Transverse colon (tissue), 4 donors: ENCODE results near the gene PCSK9. TPM values are rescaled to one million over a fixed set of nuclear protein-coding genes. Genes with fewer than 3 reads are reported as not detected.

Experiments used
- DNase-seq: peaks from one replicate; pipeline ENCODE4 v3.0.0-alpha.2; 2019
- H3K27ac ChIP-seq, 4 donors: fragments of 200-600 bp; sonication (generic); 2 replicates each; pipeline ENCODE4 v1.5.1; 2016 to 2018; ENCODE audit warnings: inconsistent platforms in 4 of 4
- H3K27me3 ChIP-seq: fragments of 200-600 bp; sonication (generic); 2 replicates; pipeline ENCODE4 v1.5.1; 2017; ENCODE audit warnings: inconsistent platforms
- H3K36me3 ChIP-seq, 4 donors: fragments of 200-600 bp; sonication (generic); 2 replicates each; pipeline ENCODE4 v1.5.1; 2017 to 2019; ENCODE audit warnings: inconsistent platforms in 4 of 4
- H3K4me1 ChIP-seq, 4 donors: fragments of 200-600 bp; sonication (generic); 2 replicates each; pipeline ENCODE4 v1.5.1; 2017 to 2020; ENCODE audit warnings: inconsistent platforms in 4 of 4
- H3K4me3 ChIP-seq, 4 donors: fragments of 200-600 bp; sonication (generic); 1 replicate in 1 of 4; 2 replicates in 3 of 4; pipeline versions ENCODE4 v1.5.1 to v1.6.1; 2017 to 2019; ENCODE audit warnings: inconsistent platforms in 4 of 4
- H3K9me3 ChIP-seq, 2 donors: fragments of 200-600 bp; sonication (generic); 2 replicates each; pipeline ENCODE4 v1.5.1; 2017 to 2019; ENCODE audit warnings: inconsistent platforms in 2 of 2
- CTCF ChIP-seq, 5 experiments: fragments of 200-600 bp in 3 of 5; fragments of 450-650 bp in 2 of 5; sonication (generic) in 3 of 5; IDR thresholded peaks; 1 replicate in 2 of 5; 2 replicates in 3 of 5; pipeline ENCODE4 v1.5.1; 2016 to 2017; ENCODE audit warnings: antibody characterized with exemption in 5 of 5, inconsistent platforms in 3 of 5, mild to moderate bottlenecking in 2 of 5, moderate library complexity in 1 of 5
- EP300 ChIP-seq: sonication (generic); formaldehyde crosslinking; IDR thresholded peaks from one replicate; pipeline ENCODE4 v1.6.1; 2017; ENCODE audit warnings: antibody characterized with exemption, low read depth
- POLR2A ChIP-seq: fragments of 450-650 bp; IDR thresholded peaks from one replicate; pipeline ENCODE4 v1.6.1; 2016; ENCODE audit warnings: antibody characterized with exemption, mild to moderate bottlenecking, moderate library complexity
- POLR2AphosphoS5 ChIP-seq, 3 donors: sonication (generic); formaldehyde crosslinking; IDR thresholded peaks; one replicate each; pipeline ENCODE4 v1.6.1; 2016; ENCODE audit warnings: antibody characterized with exemption in 3 of 3
- WGBS, 2 donors: methylation state at CpG; one replicate each; pipeline ENCODE4 v1.1.5; 2018; ENCODE audit warnings: low coverage in 1 of 2; 5-methylcytosine and 5-hydroxymethylcytosine counted together
- in situ Hi-C, 4 donors: fragments of 200-750 bp; cut with MboI; loops; one replicate each; pipeline versions ENCODE4 v1.15.0 to v1.15.1; 2017; ENCODE audit warnings: low sequenced_read_pairs in 3 of 4, low pct_ligation_motif_present in 1 of 4, low pct_unique_long_range_greater_than_20kb in 1 of 4
- intact Hi-C: fragments of 100-400 bp; cut with DNase I; formaldehyde crosslinking; loops from one replicate; pipeline ENCODE4 v1.15.1; 2023; ENCODE audit warnings: low total_unique reads
- total RNA-seq, 4 donors: library from RNA; depleted of rRNA; stranded (reverse); fragments of >200 nt; gene quantifications; one replicate each; pipeline ENCODE4 v1.1.0, GENCODE V29; 2016

Gene PCSK9
- total RNA-seq, 4 donors from 2014 or later, result 1.9 to 18.9 (median 2.6) TPM; not detected in 1

GRCh38 chr1:55049914-55050278, 10.5 kb downstream of the PCSK9 start:
- H3K27ac ChIP-seq, result no peak overlapping the region
- no peaks in the 10 kb centered on the region for H3K4me1 ChIP-seq
- no peak for DNase-seq
- H3K36me3 ChIP-seq, result no peaks in the 10 kb centered on the region
- no peak overlapping the region for H3K4me3 ChIP-seq
- H3K9me3 ChIP-seq, result no peaks in the 10 kb centered on the region
- no peaks in the 10 kb centered on the region for H3K27me3 ChIP-seq
- intact Hi-C loops, result no loop called here
- 36% methylated on average over 8 of the region's 9 CpGs; no CpG with 5 or more reads in 1 of the 2 donors for WGBS, 2 donors
- no peak for TF ChIP-seq CTCF (IDR thresholded peaks at IDR 0.05)
- TF ChIP-seq EP300, result no peak
- TF ChIP-seq POLR2A, result no peak
- TF ChIP-seq POLR2AphosphoS5 (IDR thresholded peaks at IDR 0.05), result no peak
- in situ Hi-C loops, result no loop called here

GRCh38 chr1:55050283-55050682, 10.9 kb downstream of the PCSK9 start:
- no peak overlapping the region for H3K27ac ChIP-seq
- 71 to 90% methylated on average over 4 to 9 of the region's 9 CpGs for WGBS, 2 donors
- intact Hi-C loops, result no loop called here
- no peaks in the 10 kb centered on the region for H3K9me3 ChIP-seq
- H3K4me1 ChIP-seq, result no peaks in the 10 kb centered on the region
- H3K36me3 ChIP-seq, result no peaks in the 10 kb centered on the region
- TF ChIP-seq POLR2A, result no peak
- no peak for TF ChIP-seq CTCF (IDR thresholded peaks at IDR 0.05)
- no peak for TF ChIP-seq EP300
- TF ChIP-seq POLR2AphosphoS5 (IDR thresholded peaks at IDR 0.05), result no peak
- in situ Hi-C loops, result no loop called here
- DNase-seq, result no peak
- no peak overlapping the region for H3K4me3 ChIP-seq
- H3K27me3 ChIP-seq, result no peaks in the 10 kb centered on the region

GRCh38 chr1:55051169-55051568, 11.8 kb downstream of the PCSK9 start:
- no peaks in the 10 kb centered on the region for H3K9me3 ChIP-seq
- in situ Hi-C loops, result no loop called here
- WGBS, 2 donors, result 87% methylated on average over 5 of the region's 5 CpGs; no CpG with 5 or more reads in 1 of the 2 donors

GRCh38 chr1:55051621-55052020, 12.3 kb downstream of the PCSK9 start:
- intact Hi-C loops (no loop called here), in situ Hi-C loops (no loop called here)
- no peak overlapping the region for H3K4me3 ChIP-seq
- no peaks in the 10 kb centered on the region for H3K27me3 ChIP-seq
- no peaks in the 10 kb centered on the region for H3K9me3 ChIP-seq
- no peak for DNase-seq
- WGBS, 2 donors, result 81 to 95% methylated on average over 3 to 9 of the region's 9 CpGs
- no peak overlapping the region for H3K27ac ChIP-seq
- TF ChIP-seq EP300 (no peak), CTCF (IDR thresholded peaks at IDR 0.05) (no peak), POLR2A (no peak)
- H3K4me1 ChIP-seq, result no peaks in the 10 kb centered on the region
- H3K36me3 ChIP-seq, result no peaks in the 10 kb centered on the region

More at GRCh38 chr1:55051169-55051568, 11.8 kb downstream of the PCSK9 start:
- no peaks in the 10 kb centered on the region for H3K36me3 ChIP-seq
- intact Hi-C loops, result no loop called here
- no peaks in the 10 kb centered on the region for H3K4me1 ChIP-seq
- no peak for TF ChIP-seq POLR2AphosphoS5 (IDR thresholded peaks at IDR 0.05)
- H3K27ac ChIP-seq, result no peak overlapping the region
- DNase-seq, result no peak
- no peaks in the 10 kb centered on the region for H3K27me3 ChIP-seq
- H3K4me3 ChIP-seq, result no peak overlapping the region
